ACC112 (cell line): ENCODE results near the gene CACNA1B.
"Not testable (repeated sequence)": the region's sequence is repeated elsewhere in the genome, so short reads cannot be mapped to it uniquely, and the experiment has no call there.

ENCODE experiments used
- H2AFZ ChIP-seq: fragments of 200-600 bp; sonication (generic); one replicate; pipeline ENCODE4 v1.6.0; 2017; ENCODE audit warnings: antibody characterized with exemption, low read length; ENCODE audit not compliant: unreplicated experiment
- H3K27ac ChIP-seq: fragments of 200-600 bp; sonication (generic); 2 replicates; pipeline ENCODE4 v1.5.1; 2014; ENCODE audit warnings: low read depth, mild to moderate bottlenecking, antibody characterized with exemption, low read length, moderate library complexity
- H3K27me3 ChIP-seq: fragments of 200-600 bp; sonication (generic); 2 replicates; pipeline ENCODE4 v1.6.1; 2014; ENCODE audit warnings: mild to moderate bottlenecking, antibody characterized with exemption, low read length, moderate library complexity, mixed read lengths; ENCODE audit not compliant: insufficient read depth
- H3K36me3 ChIP-seq: fragments of 200-600 bp; sonication (generic); 2 replicates; pipeline ENCODE4 v1.6.1; 2016; ENCODE audit warnings: mild to moderate bottlenecking, antibody characterized with exemption, low read length, moderate library complexity, mixed read lengths; ENCODE audit not compliant: insufficient read depth
- H3K4me1 ChIP-seq: fragments of 200-600 bp; sonication (generic); one replicate; pipeline ENCODE4 v1.6.1; 2016; ENCODE audit warnings: low read length, mixed read lengths; ENCODE audit not compliant: insufficient read depth, unreplicated experiment, control insufficient read depth
- H3K4me3 ChIP-seq: fragments of 200-600 bp; sonication (generic); 2 replicates; pipeline ENCODE4 v1.5.1; 2014; ENCODE audit warnings: mild to moderate bottlenecking, low read depth, low read length
- H3K79me2 ChIP-seq: fragments of 200-600 bp; sonication (generic); one replicate; pipeline ENCODE4 v1.6.0; 2016; ENCODE audit warnings: low read length; ENCODE audit not compliant: control insufficient read depth, unreplicated experiment, insufficient read depth

Gene CACNA1B

GRCh38 chr9:138121438-138122050 lies 244.0 kb downstream of the CACNA1B start:
- no peak overlapping the region for H3K27ac ChIP-seq
- H3K79me2 ChIP-seq, result no peaks in the 10 kb centered on the region
- no peaks in the 10 kb centered on the region for H3K36me3 ChIP-seq
- no peaks in the 10 kb centered on the region for H3K4me1 ChIP-seq
- H3K27me3 ChIP-seq, result no peaks in the 10 kb centered on the region
- H2AFZ ChIP-seq, result no peak overlapping the region
- no peak overlapping the region for H3K4me3 ChIP-seq

DNA sequence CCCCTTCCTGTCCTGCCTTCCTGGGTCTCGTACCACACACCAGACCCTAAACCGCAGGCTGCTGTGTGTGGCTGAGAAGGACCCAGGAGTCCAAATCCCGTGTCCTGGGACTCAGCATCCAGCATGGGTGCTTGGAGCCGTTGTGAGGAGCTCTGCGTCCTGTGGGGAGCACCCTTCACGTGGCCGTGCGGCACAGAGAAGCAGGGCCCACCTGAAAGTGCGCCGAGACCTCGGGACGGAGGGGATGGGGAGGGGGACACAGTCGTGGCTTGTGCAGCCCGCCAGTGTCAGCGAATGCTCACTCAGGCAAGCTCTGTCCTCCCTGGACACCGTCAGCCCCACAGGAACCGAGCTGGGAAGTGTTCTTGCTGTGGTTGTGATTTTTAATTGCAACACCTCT lies 244.6 kb downstream of the CACNA1B start:
- Histone ChIP-seq H2AFZ (no peak overlapping the region), H3K4me1 (no peaks in the 10 kb centered on the region), H3K27me3 (no peaks in the 10 kb centered on the region), H3K4me3 (no peak overlapping the region), H3K79me2 (no peaks in the 10 kb centered on the region), H3K36me3 (no peaks in the 10 kb centered on the region), H3K27ac (no peak overlapping the region)

GRCh38 chr9:138122676-138123075 lies 245.1 kb downstream of the CACNA1B start:
- H2AFZ ChIP-seq, result no peak overlapping the region
- H3K27me3 ChIP-seq, result no peaks in the 10 kb centered on the region
- no peak overlapping the region for H3K27ac ChIP-seq
- no peaks in the 10 kb centered on the region for H3K79me2 ChIP-seq
- H3K4me1 ChIP-seq, result no peaks in the 10 kb centered on the region
- H3K36me3 ChIP-seq, result no peaks in the 10 kb centered on the region
- H3K4me3 ChIP-seq, result no peak overlapping the region

DNA sequence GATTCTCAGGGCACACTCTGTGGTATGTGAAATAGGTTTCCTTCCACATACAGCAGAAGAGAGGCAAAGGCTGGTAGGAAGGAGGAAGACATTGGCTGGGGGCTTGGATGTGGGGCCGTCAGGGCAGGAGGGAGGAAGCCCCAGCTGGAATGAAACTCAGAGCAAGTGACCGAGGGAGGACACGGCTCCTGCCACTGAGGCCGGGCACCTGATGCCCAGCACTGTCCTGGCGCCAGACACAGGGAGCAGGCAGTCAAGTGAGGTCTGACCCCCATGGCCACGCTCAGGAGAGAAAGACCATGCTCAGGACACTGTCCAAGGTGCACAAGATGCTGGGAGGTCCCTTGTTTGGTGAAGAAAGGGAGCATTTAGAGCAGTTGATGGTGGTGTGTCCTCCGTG lies 245.5 kb downstream of the CACNA1B start:
- Histone ChIP-seq H3K4me3 (no peak overlapping the region), H3K27me3 (no peaks in the 10 kb centered on the region), H3K4me1 (no peaks in the 10 kb centered on the region), H3K79me2 (no peaks in the 10 kb centered on the region), H2AFZ (no peak overlapping the region), H3K36me3 (no peaks in the 10 kb centered on the region), H3K27ac (no peak overlapping the region)

GRCh38 chr9:138126090-138126857 lies 248.7 kb downstream of the CACNA1B start:
- H3K4me1 ChIP-seq, H2AFZ ChIP-seq, H3K27ac ChIP-seq, H3K27me3 ChIP-seq, H3K79me2 ChIP-seq, H3K4me3 ChIP-seq, H3K36me3 ChIP-seq: not testable (repeated sequence)

DNA sequence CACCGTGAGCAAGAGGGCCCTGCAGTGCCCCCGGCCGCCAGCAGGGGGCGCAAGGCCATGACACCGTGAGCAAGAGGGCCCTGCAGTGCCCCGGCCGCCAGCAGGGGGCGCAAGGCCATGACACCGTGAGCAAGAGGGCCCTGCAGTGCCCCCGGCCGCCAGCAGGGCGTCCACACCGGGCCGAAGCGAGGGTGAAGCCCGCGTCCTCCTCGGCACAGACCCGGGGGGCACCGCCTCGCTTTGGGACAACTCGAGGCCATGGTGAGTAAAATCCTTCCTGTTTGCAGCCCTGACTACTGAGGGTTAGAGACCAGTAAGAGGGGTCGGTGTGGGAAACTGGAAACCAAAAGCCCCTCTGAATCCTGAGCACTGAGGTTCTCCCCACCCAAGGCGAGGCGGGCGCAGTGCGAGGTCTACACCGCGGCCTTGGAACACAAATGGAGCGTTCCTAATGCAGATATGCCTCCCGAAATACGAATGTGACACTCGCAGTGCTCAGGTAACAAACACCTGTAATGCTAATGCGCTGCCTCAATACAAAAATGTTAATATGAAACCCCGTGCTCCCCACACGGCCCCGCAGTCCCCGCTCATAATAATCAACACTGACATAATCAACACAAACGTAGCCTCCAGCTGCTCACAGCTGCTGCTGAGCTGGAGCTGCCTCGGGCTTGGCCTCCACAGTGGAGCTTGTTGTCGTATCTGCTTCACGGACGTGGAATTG lies 249.4 kb downstream of the CACNA1B start:
- not testable (repeated sequence) for H3K4me1 ChIP-seq, H3K27ac ChIP-seq, H3K36me3 ChIP-seq, H3K27me3 ChIP-seq, H3K79me2 ChIP-seq, H3K4me3 ChIP-seq, H2AFZ ChIP-seq

- H3K36me3 ChIP-seq, H3K79me2 ChIP-seq, H2AFZ ChIP-seq, H3K4me1 ChIP-seq, H3K4me3 ChIP-seq, H3K27me3 ChIP-seq, H3K27ac ChIP-seq: not testable (repeated sequence)
These were observed 250.4 kb downstream of the CACNA1B start for GRCh38 chr9:138128027-138128426.

- not testable (repeated sequence) for H3K27ac ChIP-seq, H3K27me3 ChIP-seq, H3K36me3 ChIP-seq, H2AFZ ChIP-seq, H3K4me1 ChIP-seq, H3K79me2 ChIP-seq, H3K4me3 ChIP-seq
These were observed 251.7 kb downstream of the CACNA1B start for GRCh38 chr9:138129318-138129717.

DNA sequence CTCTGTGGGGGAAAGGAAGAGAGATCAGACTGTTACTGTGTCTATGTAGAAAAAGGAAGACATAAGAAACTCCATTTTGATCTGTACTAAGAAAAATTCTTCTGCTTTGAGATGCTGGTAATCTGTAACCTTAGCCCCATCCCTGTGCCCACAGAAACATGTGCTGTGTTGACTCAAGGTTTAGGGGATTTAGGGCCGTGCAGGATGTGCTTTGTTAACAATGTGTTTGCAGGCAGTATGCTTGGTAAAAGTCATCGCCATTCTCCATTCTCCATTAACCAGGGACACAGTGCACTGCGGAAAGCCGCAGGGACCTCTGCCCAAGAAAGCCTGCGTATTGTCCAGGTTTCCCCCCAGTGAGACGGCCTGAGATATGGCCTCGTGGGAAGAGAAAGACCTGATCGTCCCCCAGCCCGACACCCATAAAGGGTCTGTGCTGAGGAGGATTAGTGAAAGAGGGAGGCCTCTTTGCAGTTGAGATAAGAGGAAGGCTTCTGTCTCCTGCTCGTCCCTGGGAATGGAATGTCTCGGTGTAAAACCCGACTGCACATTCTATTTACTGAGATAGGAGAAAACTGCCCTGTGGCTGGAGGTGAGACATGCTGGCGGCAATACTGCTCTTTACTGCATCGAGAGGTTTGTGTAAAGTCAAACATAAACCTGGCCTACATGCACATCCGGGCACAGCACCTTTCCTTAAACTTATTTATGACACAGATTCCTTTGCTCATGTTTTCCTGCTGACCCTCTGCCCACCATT lies 255.5 kb downstream of the CACNA1B start:
- not testable (repeated sequence) for H3K36me3 ChIP-seq, H3K79me2 ChIP-seq, H3K4me1 ChIP-seq, H3K27me3 ChIP-seq, H3K27ac ChIP-seq, H3K4me3 ChIP-seq, H2AFZ ChIP-seq

DNA sequence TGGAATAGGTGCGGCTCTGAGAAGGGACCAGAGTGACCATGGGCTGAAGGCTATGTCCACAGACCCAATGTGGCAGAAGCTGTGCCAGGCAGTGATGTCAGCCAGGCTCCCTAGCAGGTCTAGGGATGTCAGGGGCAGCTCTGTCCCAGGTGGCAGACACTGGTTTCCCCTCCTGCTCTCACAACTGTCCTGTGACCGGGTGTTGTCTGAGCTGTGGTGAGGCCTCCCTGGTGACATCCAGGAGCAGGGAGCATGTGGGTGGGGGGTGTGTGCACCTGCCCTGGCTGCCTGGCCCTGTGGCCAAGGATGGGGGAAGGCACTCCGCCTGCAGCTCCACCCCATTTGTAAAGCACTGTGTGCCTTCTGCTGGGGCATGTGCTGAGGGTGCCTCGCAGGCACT lies 257.0 kb downstream of the CACNA1B start:
- not testable (repeated sequence) for H3K4me1 ChIP-seq, H3K27ac ChIP-seq, H3K79me2 ChIP-seq, H3K4me3 ChIP-seq, H3K27me3 ChIP-seq, H2AFZ ChIP-seq, H3K36me3 ChIP-seq
